ENCODE results near the gene IAH1.

DNA sequence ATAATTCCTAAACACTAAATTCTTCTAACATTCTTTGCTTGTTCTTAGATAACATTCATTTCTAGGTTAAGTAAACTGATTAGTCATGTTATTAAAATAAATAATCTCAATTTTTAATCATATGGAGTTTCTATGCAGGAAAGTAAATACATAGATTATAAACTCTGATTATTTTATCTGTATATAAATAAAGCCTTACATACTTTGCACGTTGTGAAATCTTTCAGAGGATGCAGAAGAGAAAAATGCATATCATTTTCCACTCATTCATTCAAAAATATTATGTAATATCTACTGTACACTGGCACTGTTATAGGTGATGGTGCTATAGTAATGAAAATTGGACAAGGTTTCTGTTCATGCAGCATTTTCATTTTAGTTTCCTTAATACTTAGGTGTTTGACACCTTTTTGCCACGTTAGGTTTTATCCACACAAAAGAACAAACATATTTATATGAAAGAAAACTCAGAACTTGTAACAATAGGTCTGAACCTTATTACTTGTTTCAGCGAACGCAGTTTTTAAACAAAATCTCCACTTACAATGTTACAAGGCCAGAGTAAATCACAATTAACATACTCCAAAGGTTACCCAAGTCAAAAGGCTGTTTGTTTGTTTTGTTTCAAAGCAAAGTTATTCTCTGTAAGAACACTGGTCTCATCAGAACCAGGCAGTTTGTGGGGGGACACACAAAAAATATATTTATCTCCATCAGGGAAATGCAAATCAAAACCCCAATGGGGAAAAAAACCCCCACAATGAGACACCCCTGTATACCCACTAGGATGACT is 53.8 kb downstream of the IAH1 start:
- TF ChIP-seq CREB1 (CRISPR knock-in tag; IDR thresholded peaks at IDR 0.05; ENCODE audit: low read depth) (no peak), EZH2 (IDR thresholded peaks at IDR 0.05; ENCODE audit: low read depth, unreplicated experiment) (no peak)
- TF ChIP-seq, protein P1, sequence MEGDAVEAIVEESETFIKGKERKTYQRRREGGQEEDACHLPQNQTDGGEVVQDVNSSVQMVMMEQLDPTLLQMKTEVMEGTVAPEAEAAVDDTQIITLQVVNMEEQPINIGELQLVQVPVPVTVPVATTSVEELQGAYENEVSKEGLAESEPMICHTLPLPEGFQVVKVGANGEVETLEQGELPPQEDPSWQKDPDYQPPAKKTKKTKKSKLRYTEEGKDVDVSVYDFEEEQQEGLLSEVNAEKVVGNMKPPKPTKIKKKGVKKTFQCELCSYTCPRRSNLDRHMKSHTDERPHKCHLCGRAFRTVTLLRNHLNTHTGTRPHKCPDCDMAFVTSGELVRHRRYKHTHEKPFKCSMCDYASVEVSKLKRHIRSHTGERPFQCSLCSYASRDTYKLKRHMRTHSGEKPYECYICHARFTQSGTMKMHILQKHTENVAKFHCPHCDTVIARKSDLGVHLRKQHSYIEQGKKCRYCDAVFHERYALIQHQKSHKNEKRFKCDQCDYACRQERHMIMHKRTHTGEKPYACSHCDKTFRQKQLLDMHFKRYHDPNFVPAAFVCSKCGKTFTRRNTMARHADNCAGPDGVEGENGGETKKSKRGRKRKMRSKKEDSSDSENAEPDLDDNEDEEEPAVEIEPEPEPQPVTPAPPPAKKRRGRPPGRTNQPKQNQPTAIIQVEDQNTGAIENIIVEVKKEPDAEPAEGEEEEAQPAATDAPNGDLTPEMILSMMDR (conservative IDR thresholded peaks at IDR 0.05; ENCODE audit: low read depth in 2 of 2), result no peak
